ENCODE results near the gene TRIOBP. TPM values are rescaled to one million over a fixed set of nuclear protein-coding genes. Genes with fewer than 3 reads are reported as not detected.
A peak's percentile ranks its signal among the peaks of the same experiment; 100 is the strongest.

TRIOBP gene
- total RNA-seq, 1 donor from 2014 or later, result 42.9 TPM

DNA sequence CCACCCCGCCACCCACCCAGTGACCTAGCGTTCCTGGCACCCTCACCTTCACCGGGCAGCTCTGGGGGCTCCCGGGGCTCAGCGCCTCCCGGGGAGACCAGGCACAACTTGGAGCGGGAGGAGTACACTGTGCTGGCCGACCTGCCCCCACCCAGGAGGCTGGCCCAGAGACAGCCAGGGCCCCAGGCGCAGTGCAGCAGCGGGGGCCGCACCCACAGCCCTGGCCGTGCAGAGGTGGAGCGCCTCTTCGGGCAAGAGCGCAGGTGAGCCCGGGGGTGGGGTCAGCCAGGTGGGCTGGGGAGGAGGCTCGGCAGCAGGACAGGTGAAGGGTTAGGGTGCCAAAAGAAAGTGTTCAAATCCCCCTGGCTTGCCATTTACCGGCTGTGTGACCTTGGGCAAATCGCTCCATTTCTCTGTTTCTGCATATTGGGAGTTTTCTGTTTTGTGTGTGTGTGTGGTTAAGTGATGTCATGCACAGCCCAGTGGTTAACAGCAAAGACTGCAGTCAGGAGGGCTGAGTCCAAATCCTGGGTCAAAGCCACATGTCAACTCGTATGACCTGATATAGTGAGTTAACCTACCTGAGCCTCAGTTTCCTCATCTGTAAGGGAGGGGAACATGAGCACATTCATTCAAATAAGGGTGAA lies 29.5 kb downstream of the TRIOBP start:
- no peak for DNase-seq (ENCODE audit: extremely low spot score, unreplicated experiment)
- no peaks in the 10 kb centered on the region for H3K4me1 Mint-ChIP-seq (ENCODE audit: unreplicated experiment)
- no peaks in the 10 kb centered on the region for H3K9me3 Mint-ChIP-seq
- H3K36me3 Mint-ChIP-seq, result peaks cover 7% of the 10 kb centered on the region
- TF ChIP-seq, protein P1, sequence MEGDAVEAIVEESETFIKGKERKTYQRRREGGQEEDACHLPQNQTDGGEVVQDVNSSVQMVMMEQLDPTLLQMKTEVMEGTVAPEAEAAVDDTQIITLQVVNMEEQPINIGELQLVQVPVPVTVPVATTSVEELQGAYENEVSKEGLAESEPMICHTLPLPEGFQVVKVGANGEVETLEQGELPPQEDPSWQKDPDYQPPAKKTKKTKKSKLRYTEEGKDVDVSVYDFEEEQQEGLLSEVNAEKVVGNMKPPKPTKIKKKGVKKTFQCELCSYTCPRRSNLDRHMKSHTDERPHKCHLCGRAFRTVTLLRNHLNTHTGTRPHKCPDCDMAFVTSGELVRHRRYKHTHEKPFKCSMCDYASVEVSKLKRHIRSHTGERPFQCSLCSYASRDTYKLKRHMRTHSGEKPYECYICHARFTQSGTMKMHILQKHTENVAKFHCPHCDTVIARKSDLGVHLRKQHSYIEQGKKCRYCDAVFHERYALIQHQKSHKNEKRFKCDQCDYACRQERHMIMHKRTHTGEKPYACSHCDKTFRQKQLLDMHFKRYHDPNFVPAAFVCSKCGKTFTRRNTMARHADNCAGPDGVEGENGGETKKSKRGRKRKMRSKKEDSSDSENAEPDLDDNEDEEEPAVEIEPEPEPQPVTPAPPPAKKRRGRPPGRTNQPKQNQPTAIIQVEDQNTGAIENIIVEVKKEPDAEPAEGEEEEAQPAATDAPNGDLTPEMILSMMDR (conservative IDR thresholded peaks at IDR 0.05), result peak; percentile 20
- no peaks in the 10 kb centered on the region for H3K27me3 Mint-ChIP-seq
- H3K4me3 Mint-ChIP-seq, result no peak overlapping the region
- H3K27ac Mint-ChIP-seq, result no peak overlapping the region

DNA sequence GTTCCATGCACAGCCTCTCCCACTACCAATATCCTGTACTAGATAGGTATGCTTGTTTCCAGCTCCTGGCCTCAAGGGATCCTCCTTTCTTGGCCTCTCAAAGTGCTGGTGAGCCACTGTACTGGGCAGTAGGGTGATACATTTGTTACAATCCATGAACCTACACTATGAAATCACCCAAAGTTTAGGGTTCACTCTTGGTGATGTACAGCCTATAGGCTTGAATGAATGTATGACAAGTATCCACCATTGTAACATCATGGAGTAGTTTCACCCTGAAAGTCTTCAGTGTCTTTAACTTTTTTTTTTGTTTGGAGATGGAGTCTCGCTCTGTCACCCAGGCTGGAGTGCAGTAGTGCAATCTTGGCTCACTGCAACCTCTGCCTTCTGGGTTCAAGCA lies 31.8 kb downstream of the TRIOBP start:
- H3K4me3 Mint-ChIP-seq, result no peak overlapping the region
- H3K27me3 Mint-ChIP-seq, result no peaks in the 10 kb centered on the region
- no peaks in the 10 kb centered on the region for H3K4me1 Mint-ChIP-seq (ENCODE audit: unreplicated experiment)
- DNase-seq (ENCODE audit: extremely low spot score, unreplicated experiment), result no peak
- H3K9me3 Mint-ChIP-seq, result no peaks in the 10 kb centered on the region
- TF ChIP-seq, protein P1 (conservative IDR thresholded peaks at IDR 0.05), result no peak
- H3K27ac Mint-ChIP-seq, result no peak overlapping the region
- peaks cover 7% of the 10 kb centered on the region for H3K36me3 Mint-ChIP-seq

DNA sequence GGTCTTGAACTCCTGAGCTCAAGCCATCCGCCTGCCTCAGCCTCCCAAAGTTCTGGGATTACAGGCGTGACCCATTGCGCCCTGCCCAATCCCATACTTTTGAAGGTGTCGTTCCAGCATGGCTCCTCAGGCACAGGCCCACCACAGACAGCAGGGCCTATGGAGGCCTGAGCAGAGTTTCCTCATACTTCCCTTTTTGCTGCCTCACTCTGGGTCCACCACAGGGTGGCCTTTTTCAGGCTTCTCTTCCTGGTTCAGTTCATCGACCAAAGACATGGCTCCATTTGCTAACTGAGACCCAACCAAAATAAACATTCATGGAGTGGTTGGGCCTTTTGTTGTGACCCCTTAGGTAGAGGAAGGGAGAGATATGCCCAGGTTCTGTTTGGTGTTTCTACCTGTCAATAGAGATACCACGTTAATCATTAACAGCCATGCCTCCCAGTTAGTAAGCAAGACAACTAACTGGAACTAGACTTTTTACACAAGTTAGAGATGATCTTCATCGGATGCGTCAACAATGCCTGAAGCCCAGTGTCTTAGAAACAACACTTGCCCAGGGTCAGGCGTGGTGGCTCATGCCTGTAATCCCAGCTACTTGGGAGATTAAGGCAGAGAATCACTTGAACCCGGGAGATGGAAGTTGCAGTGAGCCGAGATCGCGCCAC lies 35.1 kb downstream of the TRIOBP start:
- Mint-ChIP-seq H3K36me3 (no peaks in the 10 kb centered on the region), H3K4me3 (peak overlapping the region; percentile 6), H3K27me3 (no peaks in the 10 kb centered on the region), H3K9me3 (no peaks in the 10 kb centered on the region), H3K27ac (peak overlapping the region; percentile 81), H3K4me1 (ENCODE audit: unreplicated experiment) (peaks cover 4% of the 10 kb centered on the region)
- DNase-seq (ENCODE audit: extremely low spot score, unreplicated experiment), result no peak
- TF ChIP-seq, protein P1 (conservative IDR thresholded peaks at IDR 0.05), result peak; percentile 37

GRCh38 chr22:37732699-37733607 lies 36.1 kb downstream of the TRIOBP start:
- H3K4me1 Mint-ChIP-seq (ENCODE audit: unreplicated experiment), result peaks cover 4% of the 10 kb centered on the region
- DNase-seq (ENCODE audit: extremely low spot score, unreplicated experiment), result no peak
- no peaks in the 10 kb centered on the region for H3K27me3 Mint-ChIP-seq
- H3K27ac Mint-ChIP-seq, result peak overlapping the region; percentile 81
- peaks cover 2% of the 10 kb centered on the region for H3K36me3 Mint-ChIP-seq
- H3K9me3 Mint-ChIP-seq, result peaks cover 1% of the 10 kb centered on the region
- no peak overlapping the region for H3K4me3 Mint-ChIP-seq
- TF ChIP-seq, protein P1 (conservative IDR thresholded peaks at IDR 0.05), result no peak

DNA sequence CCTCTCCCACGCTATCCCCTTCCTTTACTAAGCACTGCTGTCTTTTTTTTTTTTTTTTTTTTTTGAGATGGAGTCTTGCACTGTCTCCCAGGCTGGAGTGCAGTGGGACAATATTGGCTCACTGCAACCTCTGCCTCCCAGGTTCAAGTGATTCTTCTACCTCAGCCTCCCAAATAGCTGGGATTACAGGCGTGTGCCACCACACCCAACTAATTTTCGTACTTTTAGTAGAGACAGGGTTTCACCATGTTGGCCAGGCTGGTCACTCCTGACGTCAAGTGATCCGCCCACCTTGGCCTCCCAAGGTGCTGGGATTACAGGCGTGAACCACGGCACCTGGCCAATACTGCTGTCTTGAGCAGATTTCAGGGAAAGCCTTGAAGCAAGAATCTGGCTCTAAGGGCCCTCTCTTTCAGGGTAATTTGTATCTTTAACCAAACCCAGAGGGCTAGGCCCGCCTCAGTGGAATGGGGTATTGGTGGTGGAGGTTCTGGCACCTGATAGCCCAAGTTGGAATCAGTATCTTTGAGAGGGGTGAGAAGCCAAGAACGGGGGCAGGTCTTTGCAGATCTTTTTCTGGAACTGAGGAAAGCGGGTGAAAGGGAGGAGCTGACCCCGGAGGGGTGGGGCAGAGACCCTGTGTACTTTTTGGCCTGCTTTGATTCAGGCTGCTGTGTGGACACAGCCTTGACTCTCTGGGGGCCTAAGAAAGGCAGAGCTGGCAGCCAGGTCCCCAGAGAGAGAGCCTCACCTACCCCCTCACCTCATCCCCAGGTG lies 37.0 kb downstream of the TRIOBP start:
- peaks cover 8% of the 10 kb centered on the region for H3K36me3 Mint-ChIP-seq
- H3K9me3 Mint-ChIP-seq, result peaks cover 5% of the 10 kb centered on the region
- peaks cover 4% of the 10 kb centered on the region for H3K27me3 Mint-ChIP-seq
- TF ChIP-seq, protein P1 (conservative IDR thresholded peaks at IDR 0.05), result no peak
- DNase-seq (ENCODE audit: extremely low spot score, unreplicated experiment), result no peak
- no peak overlapping the region for H3K4me3 Mint-ChIP-seq
- H3K4me1 Mint-ChIP-seq (ENCODE audit: unreplicated experiment), result peaks cover 8% of the 10 kb centered on the region
- H3K27ac Mint-ChIP-seq, result no peak overlapping the region

Data from type B pancreatic cell (in vitro differentiated cells).